Hematopoietic multipotent progenitor cell treated with erythropoietin and hydrocortisone succinate and interleukin-3 and kit ligand, for 4 days (in vitro differentiated cells): ENCODE data around the gene MYZAP.

Source experiments
- DNase-seq: peaks from one replicate; pipeline ENCODE4 v3.0.0-alpha.2; 2015

The MYZAP gene

DNA sequence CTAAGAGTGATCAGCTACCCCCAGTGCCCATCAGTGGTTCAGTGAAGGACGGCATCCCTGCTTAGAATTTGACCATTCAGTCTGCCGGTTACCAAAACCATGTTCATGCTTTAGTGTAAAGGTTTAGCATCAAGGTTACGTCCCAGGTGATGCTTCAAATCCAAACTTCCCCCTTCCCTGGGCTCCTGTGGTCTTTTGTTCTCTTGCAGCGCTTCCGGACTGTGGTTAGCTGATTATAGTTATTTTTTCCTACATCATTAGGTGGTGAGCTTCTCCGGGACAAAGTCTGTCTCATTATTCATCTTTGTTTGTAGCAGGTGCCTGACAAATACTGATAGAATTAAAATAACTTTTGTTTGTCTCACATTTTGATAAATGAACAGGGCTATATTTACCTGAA lies 28.3 kb upstream of the MYZAP start:
- DNase-seq: peak; percentile 72

DNA sequence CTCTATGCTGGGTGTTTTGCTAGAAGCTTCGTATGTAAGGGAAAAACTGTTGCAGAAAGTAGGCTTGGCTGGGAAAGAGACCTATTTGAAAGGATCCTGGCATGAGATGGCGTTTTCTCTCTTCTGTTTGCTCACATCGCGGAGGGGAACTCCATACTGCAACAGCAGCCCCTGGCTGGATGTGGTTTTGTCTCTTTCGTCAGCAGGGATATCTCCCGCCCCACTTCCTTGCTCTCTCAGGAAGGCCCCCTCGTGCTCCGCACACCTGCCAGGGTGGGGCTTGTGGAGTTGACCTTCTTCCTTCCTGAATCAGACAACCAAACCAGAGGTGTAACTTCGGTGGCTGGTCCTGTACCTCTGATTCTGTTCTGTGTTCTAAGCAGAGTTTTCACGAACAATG lies 26.4 kb upstream of the MYZAP start:
- peak; percentile 56 for DNase-seq

DNA sequence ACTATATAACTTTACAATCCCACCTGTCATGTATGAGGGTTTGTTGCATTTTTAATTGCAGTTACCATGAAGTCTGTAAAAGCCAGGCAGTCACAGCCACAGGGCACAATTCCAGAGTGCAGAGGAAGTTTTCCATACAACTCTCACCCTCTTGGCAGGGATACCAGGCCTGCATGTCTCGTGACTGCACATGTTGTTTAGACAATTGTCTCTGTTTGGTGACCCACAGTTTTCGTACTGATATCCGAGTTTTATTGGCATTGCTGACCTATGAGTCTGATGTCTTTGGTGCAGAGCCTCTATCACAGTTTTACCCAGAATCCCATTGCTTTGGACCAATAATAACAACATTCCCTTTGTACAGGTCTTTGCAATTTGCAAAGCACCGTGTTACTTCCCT lies 24.9 kb upstream of the MYZAP start:
- no peak for DNase-seq

DNA sequence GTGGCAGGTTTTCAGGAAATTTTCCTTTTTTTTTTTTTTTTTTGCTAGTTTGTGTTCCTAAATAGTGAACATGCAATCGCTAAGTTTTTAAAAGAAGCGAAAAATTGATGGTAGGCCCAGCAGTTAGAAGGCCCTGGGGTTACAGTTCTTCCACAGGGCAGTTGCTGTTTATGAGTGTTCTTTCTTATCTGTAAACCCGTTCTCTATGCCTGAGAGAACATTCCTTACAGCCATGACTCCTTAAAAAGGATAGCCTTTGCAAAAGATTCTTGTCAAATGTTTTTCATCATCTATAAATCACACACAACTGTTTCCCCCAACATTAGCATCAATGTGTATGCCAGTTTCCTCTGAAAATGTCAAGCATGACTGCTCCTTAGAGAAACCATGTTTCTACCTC lies 23.8 kb upstream of the MYZAP start:
- no peak for DNase-seq

DNA sequence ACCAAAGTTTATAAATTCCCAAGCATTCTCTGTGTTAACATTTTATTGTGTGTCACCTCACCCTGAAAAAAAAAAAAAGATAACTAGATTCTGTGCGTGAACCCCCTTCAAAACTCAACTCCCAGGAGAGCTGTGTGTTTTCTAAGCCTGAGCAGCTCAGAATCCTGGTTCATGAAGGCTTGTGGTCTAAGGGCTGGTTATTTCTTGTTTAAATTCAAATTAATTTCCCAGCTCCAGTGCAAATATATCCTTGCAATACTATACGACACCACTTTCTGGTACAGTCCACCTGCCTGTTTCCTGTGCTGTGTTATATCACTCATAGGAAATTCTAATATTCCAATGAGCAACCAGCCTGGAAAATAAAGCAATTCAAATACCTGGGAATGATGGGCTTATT lies 23.4 kb upstream of the MYZAP start:
- no peak for DNase-seq

DNA sequence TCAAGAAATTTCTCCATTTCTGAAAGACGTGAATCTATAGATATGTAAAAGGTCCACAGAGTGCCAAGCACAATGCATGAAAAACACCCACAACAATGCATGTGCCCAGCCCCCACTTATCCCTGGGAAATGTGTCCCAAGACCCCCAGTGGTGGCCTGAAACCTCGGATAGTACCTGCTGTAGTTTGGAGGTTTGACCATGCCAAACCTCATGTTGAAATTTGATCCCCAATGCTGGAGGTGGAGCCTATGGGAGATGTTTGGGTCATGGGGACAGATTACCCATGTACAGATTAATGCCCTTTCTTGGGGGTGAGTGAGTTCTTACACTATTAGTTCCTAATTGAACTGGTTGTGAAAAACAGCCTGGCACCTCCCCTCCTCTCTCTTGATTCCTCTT lies 21.4 kb upstream of the MYZAP start:
- DNase-seq: no peak

DNA sequence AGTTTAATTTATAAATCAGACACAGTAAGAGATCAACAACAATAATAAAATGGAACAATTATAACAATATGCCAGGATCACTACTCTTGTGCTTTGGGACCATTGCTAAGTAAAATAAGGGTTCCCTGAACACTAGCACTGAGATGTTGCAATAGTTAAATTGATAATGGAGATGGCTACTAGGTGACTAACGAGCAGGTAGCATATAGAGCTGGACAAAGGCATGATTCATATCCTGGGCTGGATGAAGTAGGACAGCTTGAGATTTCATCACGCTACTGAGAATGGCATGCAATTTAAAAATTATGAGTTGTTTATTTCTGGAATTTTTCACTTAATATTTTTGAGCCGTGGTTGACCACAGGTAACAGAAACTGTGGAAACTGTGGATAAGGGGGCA lies 20.7 kb upstream of the MYZAP start:
- DNase-seq: no peak

DNA sequence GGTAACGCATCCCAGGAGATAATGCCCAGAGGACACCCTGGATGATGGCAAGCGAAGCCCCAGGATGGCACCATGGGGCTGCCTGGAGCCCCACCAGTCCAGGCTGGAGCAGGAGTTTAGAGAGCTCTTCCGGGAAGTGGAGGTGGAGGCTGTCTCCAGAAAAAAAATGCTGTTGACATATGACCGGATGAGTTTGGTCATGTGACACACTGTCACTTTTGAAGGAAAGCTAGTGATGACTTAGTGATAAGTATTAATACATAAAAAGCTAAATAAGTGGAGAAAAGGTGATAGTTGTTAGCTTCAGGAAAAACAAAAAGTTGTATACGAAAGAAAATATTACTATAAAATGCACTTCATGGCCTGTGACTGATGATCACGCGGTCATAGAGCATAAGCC lies 20.0 kb upstream of the MYZAP start:
- no peak for DNase-seq

DNA sequence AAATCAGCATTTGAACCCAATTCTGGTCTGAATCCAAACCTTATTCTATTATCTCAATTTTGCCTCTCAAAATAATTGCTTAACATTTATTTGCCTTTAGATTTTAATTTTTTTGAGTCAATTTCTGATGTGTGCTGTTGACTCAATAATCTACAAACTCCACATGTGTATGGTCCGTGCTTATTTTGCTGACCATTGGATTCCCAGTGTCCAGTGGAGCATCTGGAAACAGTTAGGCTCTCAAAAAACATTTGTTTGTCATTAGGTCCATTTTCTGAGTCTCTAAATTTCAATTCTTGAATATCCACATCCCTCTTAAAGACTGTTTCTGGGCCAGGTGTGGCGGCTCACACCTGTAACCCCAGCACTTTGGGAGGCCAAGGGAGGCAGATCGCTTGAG lies 19.2 kb upstream of the MYZAP start:
- no peak for DNase-seq

DNA sequence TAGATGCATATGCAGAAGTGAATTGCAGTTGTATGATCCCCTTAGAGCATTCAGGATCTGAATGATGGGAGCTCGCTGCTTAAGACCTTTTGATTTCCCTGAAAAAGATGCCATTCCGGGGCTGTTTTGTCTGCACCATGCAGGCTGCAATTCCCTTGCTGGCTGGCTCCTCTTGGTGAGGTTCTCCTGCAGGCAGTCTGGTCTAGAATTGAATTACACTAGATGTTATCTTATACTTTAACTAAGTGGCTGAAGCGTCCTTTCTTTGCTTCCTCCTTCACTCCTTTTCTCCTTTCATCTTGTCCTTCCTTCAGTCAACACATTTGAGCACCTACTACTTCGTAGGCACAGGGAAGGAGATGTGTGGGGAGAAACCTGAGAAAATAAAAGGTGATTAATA lies 18.6 kb upstream of the MYZAP start:
- no peak for DNase-seq

DNA sequence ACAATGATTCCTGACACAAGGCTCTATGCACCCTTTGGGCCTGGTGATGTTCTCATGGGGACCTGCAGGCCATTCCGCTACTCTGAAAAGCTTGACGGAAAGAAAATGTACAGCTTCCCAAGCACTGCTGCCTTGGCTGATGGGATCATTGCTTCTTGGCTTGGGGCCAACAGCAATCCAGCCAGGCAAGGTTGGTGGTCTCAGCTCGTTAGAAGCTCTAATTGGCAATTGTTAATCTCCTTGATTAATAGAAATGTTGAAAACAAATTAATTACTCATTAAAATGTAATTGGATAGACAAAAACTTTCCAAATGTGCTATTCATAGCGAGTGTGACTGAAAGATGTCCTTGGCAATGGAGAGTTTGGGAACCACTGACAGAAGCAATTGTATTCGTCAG lies 16.3 kb upstream of the MYZAP start:
- no peak for DNase-seq

DNA sequence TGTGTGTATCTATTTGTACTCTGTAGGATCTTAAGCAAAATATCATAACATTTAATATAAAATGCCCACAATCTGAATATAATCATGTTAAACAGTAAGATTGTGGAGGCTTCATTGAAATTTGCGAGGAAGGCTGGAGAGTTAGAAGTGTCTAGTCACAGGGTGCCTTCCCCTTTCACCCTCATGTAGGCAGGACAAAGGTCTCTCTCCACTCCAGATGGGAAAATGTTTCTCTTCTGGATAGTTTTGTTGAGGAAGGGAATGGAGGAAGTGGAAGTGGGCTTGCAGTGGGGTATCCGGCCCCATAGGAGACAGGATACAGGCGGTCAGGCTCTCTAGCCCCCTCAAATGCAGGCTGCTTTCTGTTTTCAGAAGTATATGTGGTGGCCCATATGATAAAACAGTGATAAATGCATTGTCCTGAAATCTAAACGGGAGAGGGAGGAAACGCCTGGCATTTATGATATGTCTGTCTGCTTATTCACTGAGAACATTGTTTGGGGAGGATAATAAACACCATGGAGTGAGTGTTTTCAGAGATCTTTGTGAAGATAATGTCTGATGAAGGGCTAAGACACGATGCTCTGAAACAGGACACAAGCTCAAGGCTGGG lies 13.3 kb upstream of the MYZAP start:
- no peak for DNase-seq

DNA sequence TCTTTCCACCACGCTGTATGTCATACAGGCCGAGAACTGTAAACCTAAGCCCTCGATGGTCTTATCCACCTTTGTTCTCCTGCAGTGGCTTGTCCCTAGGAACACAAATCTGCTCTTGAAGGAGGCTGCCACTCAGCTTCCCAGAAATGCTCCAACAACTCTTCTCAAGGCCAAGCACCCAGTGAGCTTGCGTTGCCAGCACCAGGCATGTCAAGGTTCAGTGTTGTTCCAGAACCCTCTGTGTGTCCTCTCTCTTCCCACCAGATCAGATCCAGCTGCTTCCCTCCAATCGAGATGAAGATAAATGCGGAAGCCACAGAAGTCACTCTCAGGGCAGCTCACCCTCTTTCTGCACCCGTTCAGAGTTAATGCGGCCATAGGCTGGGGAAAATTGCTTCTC lies 11.3 kb upstream of the MYZAP start:
- no peak for DNase-seq

DNA sequence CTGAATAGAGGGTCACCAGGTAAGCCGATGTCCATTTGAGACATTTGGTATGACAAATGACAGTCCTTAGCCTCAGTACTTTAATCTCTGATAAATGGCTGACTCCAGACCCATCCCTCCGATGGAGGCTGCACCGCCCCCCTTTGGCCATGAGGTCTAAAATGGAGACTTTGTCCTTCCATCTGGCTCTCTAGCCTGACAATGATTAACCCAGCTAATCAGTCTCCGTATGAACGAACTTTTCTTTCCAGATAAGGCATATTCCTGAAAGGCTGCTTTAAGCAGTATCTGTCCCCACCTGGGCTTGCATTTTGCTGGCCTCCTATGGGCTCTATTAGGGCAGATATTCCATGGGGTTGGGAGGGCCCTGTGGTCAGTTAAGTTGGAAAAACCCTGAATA lies 10.8 kb upstream of the MYZAP start:
- no peak for DNase-seq

DNA sequence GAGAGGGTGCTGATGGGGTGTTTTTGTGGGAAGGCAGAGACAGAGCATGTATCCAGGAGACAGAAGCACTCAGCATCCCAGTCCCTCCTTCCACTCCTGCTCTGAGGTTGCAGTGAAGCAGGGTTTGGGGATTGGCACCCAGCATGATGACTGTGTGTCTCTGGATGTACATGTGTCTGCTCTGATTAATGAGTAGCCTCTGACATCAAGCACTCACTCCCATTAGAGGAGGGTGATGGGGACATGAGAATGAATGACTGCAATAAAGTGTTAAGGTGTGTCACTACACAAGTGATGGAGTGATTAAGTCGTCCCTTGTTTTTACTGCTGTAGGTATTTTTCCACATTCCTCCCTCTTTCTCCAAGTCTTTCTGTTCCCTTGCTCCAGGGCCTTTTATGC lies 9.6 kb upstream of the MYZAP start:
- no peak for DNase-seq

DNA sequence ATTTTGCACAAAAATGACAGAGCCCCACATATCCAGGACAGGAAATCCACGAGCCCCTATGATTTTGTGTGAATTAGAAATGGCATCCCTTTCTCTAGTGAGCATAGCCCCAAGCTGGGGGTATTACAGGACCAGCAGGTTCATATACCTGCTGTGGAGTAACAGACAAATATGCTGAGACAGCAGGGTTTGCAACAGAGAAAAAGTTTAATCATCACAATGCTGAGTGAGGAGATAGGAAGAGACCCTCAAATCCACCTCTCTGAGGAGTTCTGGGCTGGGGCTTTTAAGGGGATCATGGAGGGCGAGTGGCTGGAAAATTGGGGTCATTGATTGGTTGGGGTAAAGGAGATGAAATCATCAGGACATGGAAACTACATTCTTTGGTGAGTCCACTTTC lies 8.4 kb upstream of the MYZAP start:
- DNase-seq: no peak

DNA sequence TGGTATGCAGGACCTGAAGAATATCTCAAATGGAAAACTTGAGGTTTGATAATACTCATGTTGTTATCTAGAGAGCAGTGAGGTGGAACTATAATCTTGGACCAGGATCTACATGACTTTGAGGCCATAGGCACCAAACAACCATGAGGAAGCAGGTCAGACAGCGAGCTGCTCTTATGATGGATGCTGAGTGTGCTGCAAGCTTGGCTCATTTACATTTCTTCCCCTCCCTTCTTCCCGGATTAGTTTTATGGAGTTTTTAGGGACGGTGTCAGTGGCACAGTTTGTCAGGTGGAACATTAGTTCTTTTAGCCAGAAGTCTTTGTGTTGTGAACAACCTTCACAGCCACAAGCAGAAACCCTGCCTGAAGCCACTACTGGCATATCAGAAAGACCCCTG lies 8.0 kb upstream of the MYZAP start:
- no peak for DNase-seq

DNA sequence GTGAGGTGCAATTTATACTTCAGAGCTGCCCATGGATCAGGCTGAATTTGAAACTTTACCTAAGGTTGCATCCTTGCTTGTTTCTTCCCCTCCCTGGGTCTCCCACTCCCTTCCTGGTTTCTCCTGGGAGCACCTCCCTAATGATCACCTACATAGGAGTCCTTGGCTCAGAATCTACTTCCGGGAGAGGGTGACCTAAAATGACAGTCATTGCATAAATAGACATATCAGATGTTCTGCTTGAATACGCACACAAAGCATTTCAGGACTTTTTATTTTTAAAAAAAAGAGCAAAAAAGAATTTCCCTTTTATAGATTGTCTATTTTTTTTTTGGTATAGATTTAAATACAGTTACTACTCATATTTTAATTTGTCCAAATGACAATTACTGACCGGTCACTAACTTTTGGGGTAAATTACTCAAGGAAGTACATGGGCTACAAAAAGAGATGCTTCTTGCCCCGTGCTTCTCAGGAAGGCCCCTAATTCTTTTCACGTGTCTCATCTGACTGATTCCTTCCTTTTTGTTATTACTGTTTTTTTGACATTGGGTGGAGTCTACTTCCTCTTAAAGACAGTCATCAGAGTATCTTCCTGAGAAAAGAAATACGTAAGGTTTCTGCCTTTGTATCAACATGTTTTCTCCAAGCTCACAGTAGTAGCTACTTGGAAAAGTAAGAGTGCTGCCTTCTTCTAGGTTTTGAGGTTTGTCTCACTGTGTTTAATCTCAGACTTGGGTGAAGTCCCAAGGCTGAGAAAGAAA lies 4.9 kb upstream of the MYZAP start:
- peak; percentile 29 for DNase-seq

DNA sequence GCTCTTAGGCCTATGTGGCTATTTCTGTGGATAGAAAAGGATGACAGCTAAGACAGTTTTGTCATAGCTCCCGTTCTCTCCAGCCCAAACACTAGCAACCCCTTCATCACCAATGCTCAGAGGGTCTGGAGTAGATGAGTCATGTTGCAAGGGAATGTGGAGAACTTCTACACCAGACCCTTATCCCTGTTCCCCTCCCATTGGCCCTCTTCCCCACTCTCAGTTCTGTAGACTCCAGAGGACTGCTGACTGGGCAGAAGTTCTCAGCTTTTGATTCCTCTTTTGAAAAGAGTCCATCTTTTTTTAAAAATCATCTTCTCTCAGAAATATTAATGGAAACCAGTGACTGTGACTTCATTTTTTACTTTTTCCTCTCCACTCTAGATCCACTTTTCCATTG lies 2.4 kb upstream of the MYZAP start:
- DNase-seq: no peak

DNA sequence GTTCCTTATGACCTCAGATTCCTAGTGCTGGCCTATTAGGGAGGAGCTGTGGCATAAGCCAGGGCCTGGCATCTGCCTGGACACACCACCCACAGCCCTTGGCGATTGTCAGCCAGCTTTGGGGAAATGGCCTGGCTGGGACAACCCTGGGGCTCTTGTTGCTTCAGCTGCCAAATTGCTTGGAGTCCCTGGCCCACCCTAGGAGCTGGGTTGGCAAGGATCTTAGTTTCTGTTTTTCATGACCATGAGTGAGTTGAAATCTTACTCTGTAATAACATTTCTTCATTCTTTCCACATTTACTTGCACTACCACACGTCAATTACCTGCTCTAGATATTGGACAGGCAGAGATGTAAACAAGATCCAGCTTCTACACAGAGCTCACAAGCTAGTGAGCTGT lies 1.9 kb upstream of the MYZAP start:
- no peak for DNase-seq

DNA sequence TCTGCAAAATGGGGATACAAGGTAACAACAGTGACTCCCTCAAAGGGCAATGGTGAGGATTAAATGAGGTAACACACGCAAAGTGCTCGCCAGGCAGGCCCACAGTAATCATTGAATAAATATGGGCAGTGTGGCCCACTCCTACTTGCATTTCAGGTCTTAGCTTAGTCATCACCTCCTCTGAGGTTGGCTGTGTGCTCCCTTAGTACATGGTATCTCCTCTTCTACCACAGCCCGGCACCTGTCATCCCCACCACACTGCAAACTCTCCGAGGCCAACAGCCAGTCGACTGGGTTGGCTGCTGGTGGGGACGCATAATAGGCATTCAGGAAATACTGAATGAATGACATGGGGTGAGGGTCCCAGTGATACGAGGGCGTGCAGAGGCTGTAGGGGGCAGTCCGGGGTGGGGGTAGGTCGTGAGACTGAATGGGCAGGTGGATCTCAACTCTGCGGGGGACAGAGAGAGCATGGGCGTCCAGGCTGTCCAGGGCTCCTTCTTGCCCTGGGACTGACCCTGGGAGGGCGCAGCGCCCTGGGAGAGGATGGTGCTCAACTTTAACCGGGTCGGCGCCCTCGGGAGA lies 375 bp upstream of the MYZAP start:
- DNase-seq: no peak

DNA sequence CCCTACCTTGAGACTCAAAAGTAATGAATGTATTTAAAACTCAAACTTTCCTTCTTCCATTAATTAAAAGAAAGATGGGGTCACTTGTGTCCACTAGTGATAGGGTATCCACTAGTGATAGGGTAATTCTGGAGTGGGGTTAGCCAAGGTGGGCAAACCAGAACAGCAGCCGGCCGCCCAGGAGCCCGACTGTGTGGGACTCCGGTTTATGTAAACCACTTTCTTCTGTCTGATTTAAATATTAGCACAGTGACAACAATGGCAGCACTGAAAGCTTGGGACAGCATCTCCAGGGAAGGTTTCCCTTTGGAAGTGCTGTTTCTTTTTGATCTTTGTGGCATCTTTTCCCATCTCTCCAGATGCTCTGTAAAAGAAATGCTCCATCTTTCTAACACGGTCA lies 722 bp downstream of the MYZAP start:
- DNase-seq: no peak

DNA sequence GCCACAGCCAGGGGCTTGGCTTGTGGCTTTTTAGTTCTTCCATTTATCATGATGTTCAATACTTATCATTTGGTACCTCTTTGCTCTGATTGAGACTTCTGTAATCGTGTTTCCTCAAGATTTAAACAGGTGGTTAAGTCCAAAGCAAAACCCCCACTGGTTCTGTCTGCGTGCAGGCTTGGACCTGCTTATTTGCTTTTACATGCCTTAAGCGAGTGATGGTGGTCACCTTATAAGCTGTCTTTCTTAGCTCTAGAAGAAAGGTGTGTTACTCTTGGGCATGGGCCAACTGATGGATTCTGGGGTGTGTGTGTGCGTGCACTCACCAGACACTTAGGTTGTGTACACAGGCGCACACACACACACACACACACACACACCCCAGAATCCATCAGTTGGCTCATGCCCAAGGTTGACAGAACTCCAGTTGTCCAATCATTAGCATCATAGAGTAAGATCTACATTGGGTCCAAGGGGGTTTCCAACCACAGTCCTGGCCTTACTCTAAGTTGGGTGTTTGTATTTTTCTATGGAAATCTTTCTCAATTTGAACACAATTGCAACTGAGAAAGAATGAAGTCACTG lies 1.2 kb downstream of the MYZAP start:
- DNase-seq: no peak

DNA sequence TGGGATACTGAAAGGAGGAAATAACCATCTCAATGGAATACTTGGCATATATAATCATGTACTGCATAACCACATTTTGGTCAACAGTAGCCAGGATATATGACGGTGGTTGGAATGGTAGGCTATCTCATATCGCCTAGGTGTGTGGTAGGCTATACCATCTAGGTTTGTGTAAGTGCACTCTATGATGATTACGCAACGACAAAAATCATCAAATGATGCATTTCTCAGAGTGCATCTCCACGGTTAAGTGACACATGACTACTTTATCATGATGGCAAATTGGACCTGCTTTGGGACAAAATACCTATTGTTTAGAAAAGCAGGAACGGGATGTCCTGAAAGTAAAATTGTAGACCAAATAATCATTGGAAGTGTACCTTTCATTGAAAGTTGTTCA lies 2.8 kb downstream of the MYZAP start:
- no peak for DNase-seq
